C4-2B (cell line): ENCODE measurements around the gene CYBRD1.

Source experiments
- CTCF ChIP-seq: fragments of 450-650 bp; conservative IDR thresholded peaks from 2 replicates; pipeline ENCODE4 v1.5.1; 2017; ENCODE audit warnings: mild to moderate bottlenecking
- ZFX ChIP-seq: fragments of 450-650 bp; IDR thresholded peaks from 2 replicates; pipeline ENCODE4 v1.6.1; 2017

GRCh38 chr2:171523088-171524017 is 1.1 kb downstream of the CYBRD1 start:
- TF ChIP-seq CTCF, result no peak
- TF ChIP-seq ZFX, result peak; percentile 43; the same call in 1 of the 2 replicates
